H9 (cell line): ENCODE measurements around the gene DBNDD1. TPM values are rescaled to one million over a fixed set of nuclear protein-coding genes. Genes with fewer than 3 reads are reported as not detected.

Experiments used
- DNase-seq: peaks from one replicate; pipeline ENCODE4 v3.0.0-alpha.2; 2017
- H2AFZ ChIP-seq: one replicate; pipeline ENCODE4 v1.6.1; 2013; ENCODE audit warnings: mild to moderate bottlenecking, low read length, control low read depth, moderate library complexity
- H2AK5ac ChIP-seq: 2 replicates; pipeline ENCODE4 v1.6.1; 2013; ENCODE audit warnings: low read length, control low read depth, mixed read lengths; ENCODE audit not compliant: insufficient read length
- H2BK120ac ChIP-seq: one replicate; pipeline ENCODE4 v1.6.1; 2013; ENCODE audit warnings: low read depth, mild to moderate bottlenecking, low read length, control low read depth, inconsistent platforms; ENCODE audit not compliant: poor library complexity, severe bottlenecking
- H2BK12ac ChIP-seq: 2 replicates; pipeline ENCODE4 v1.6.1; 2013; ENCODE audit warnings: low read length, control low read depth, mixed read lengths, low read depth; ENCODE audit not compliant: insufficient read length
- H2BK15ac ChIP-seq: 2 replicates; pipeline ENCODE4 v1.6.1; 2013; ENCODE audit warnings: low read depth, low read length, control low read depth
- H2BK20ac ChIP-seq: one replicate; pipeline ENCODE4 v1.6.1; 2013; ENCODE audit warnings: low read depth, mild to moderate bottlenecking, low read length, control low read depth, inconsistent platforms; ENCODE audit not compliant: poor library complexity, severe bottlenecking
- H2BK5ac ChIP-seq: 2 replicates; pipeline ENCODE4 v1.6.1; 2013; ENCODE audit warnings: low read length, control low read depth, mixed read lengths; ENCODE audit not compliant: insufficient read length
- H3K14ac ChIP-seq: 2 replicates; pipeline ENCODE4 v1.6.1; 2013; ENCODE audit warnings: low read length, control low read depth; ENCODE audit not compliant: insufficient read depth
- H3K18ac ChIP-seq: 2 replicates; pipeline ENCODE4 v1.6.1; 2013; ENCODE audit warnings: low read depth, mild to moderate bottlenecking, mixed read lengths, low read length, control low read depth; ENCODE audit not compliant: insufficient read length
- H3K23ac ChIP-seq: 2 replicates; pipeline ENCODE4 v1.6.1; 2013; ENCODE audit warnings: low read length, control low read depth, mixed read lengths, low read depth; ENCODE audit not compliant: insufficient read length
- H3K23me2 ChIP-seq: 2 replicates; pipeline ENCODE4 v1.6.1; 2013; ENCODE audit warnings: low read depth, mild to moderate bottlenecking, mixed read lengths, low read length, control low read depth; ENCODE audit not compliant: insufficient read length, poor library complexity, severe bottlenecking
- H3K27ac ChIP-seq: 2 replicates; pipeline ENCODE4 v1.5.1; 2013; ENCODE audit warnings: low read length, control low read depth, mixed read lengths, low read depth; ENCODE audit not compliant: insufficient read length
- H3K27me3 ChIP-seq: 2 replicates; pipeline ENCODE4 v1.6.1; 2013; ENCODE audit warnings: low read length, control low read depth, inconsistent platforms; ENCODE audit not compliant: insufficient read depth
- H3K4ac ChIP-seq: 2 replicates; pipeline ENCODE4 v1.6.1; 2013; ENCODE audit warnings: low read depth, mild to moderate bottlenecking, control low read depth, inconsistent platforms, low read length, moderate library complexity
- H3K4me1 ChIP-seq: 2 replicates; pipeline ENCODE4 v1.6.1; 2013; ENCODE audit warnings: low read length, control low read depth, inconsistent platforms; ENCODE audit not compliant: insufficient read depth
- H3K4me2 ChIP-seq: 2 replicates; pipeline ENCODE4 v1.6.1; 2013; ENCODE audit warnings: low read length, control low read depth, mixed read lengths; ENCODE audit not compliant: insufficient read length, insufficient read depth
- H3K56ac ChIP-seq: 2 replicates; pipeline ENCODE4 v1.6.1; 2013; ENCODE audit warnings: low read depth, mild to moderate bottlenecking, mixed read lengths, low read length, control low read depth; ENCODE audit not compliant: insufficient read length
- H3K79me1 ChIP-seq: 2 replicates; pipeline ENCODE4 v1.6.1; 2013; ENCODE audit warnings: low read depth, mild to moderate bottlenecking, moderate library complexity, low read length, control low read depth, inconsistent platforms; ENCODE audit not compliant: insufficient read depth, poor library complexity, severe bottlenecking
- H3K79me2 ChIP-seq: 2 replicates; pipeline ENCODE4 v1.6.1; 2013; ENCODE audit warnings: low read length, control low read depth, inconsistent platforms; ENCODE audit not compliant: insufficient read depth
- H3K9ac ChIP-seq: 2 replicates; pipeline ENCODE4 v1.6.1; 2013; ENCODE audit warnings: low read length, control low read depth, mixed read lengths; ENCODE audit not compliant: insufficient read length; ENCODE audit errors: extremely low read depth
- H3K9me3 ChIP-seq: one replicate; pipeline ENCODE4 v1.6.1; 2013; ENCODE audit warnings: low read depth, low read length, inconsistent platforms; ENCODE audit not compliant: control insufficient read depth
- H3T11ph ChIP-seq: one replicate; pipeline ENCODE4 v1.6.1; 2013; ENCODE audit warnings: mild to moderate bottlenecking, low read length, control low read depth, inconsistent platforms
- H4K20me1 ChIP-seq: one replicate; pipeline ENCODE4 v1.6.1; 2013; ENCODE audit not compliant: control insufficient read depth, insufficient read length, insufficient read depth
- H4K5ac ChIP-seq: 2 replicates; pipeline ENCODE4 v1.6.1; 2013; ENCODE audit warnings: low read depth, mild to moderate bottlenecking, mixed read lengths, low read length, control low read depth; ENCODE audit not compliant: insufficient read length
- H4K8ac ChIP-seq: replicated peaks from 2 replicates; pipeline ENCODE4 v1.6.1; 2013; ENCODE audit warnings: low read length, control low read depth, mixed read lengths, low read depth; ENCODE audit not compliant: insufficient read length
- H4K91ac ChIP-seq: 2 replicates; pipeline ENCODE4 v1.6.1; 2013; ENCODE audit warnings: low read depth, mild to moderate bottlenecking, moderate library complexity, mixed read lengths, low read length, control low read depth; ENCODE audit not compliant: insufficient read length
- H3K27ac Mint-ChIP-seq, 3 experiments: 2 replicates in 2 of 3; 3 replicates in 1 of 3; pipeline ENCODE4 v1.8.0; 2020 to 2021; ENCODE audit warnings: mixed read lengths in 3 of 3, mild to moderate bottlenecking in 1 of 3, moderate library complexity in 1 of 3
- H3K27me3 Mint-ChIP-seq: 2 replicates; pipeline ENCODE4 v1.8.0; 2021; ENCODE audit warnings: low read depth, mild to moderate bottlenecking, moderate library complexity, mixed read lengths
- H3K36me3 Mint-ChIP-seq, 3 experiments: 2 replicates in 2 of 3; 3 replicates in 1 of 3; pipeline ENCODE4 v1.8.0; 2020 to 2021; ENCODE audit warnings: low read depth in 3 of 3, mixed read lengths in 3 of 3; ENCODE audit not compliant: insufficient read depth in 1 of 3
- H3K4me1 Mint-ChIP-seq, 2 experiments: 2 replicates each; pipeline ENCODE4 v1.8.0; 2020; ENCODE audit warnings: mixed read lengths in 2 of 2
- H3K4me3 Mint-ChIP-seq, 2 experiments: 2 replicates in 1 of 2; 3 replicates in 1 of 2; pipeline ENCODE4 v1.8.0; 2020 to 2021; ENCODE audit warnings: mild to moderate bottlenecking in 2 of 2, mixed read lengths in 2 of 2, moderate library complexity in 1 of 2
- H3K9me3 Mint-ChIP-seq, 2 experiments: 2 replicates in 1 of 2; 3 replicates in 1 of 2; pipeline ENCODE4 v1.8.0; 2020; ENCODE audit warnings: mild to moderate bottlenecking in 2 of 2, mixed read lengths in 2 of 2, moderate library complexity in 1 of 2
- CTCF ChIP-seq: fragments of 200-600 bp; sonication (generic); conservative IDR thresholded peaks from 3 replicates; pipeline ENCODE4 v1.8.0; 2021; ENCODE audit warnings: antibody characterized with exemption, mild to moderate bottlenecking
- WGBS: extraction: QIAGEN DNeasy Blood & Tissue Kit; methylation state at CpG from one replicate; pipeline ENCODE4 v1.1.7; 2013; ENCODE audit warnings: missing lambda C conversion rate, low lambda C conversion rate, mixed read lengths; ENCODE audit not compliant: insufficient read length; ENCODE audit errors: extremely low coverage; 5-methylcytosine and 5-hydroxymethylcytosine counted together
- total RNA-seq: library from RNA; stranded (reverse); gene quantifications from 2 replicates; pipeline ENCODE4 v1.2.1, GENCODE V29; 2021

DBNDD1 gene
- total RNA-seq, 1 experiment from 2014 or later, result 87.3 TPM

- Histone ChIP-seq H2BK5ac (no peak overlapping the region), H2BK120ac (no peak overlapping the region), H2BK20ac (no peak overlapping the region), H2BK12ac (no peak overlapping the region), H4K8ac (no peak overlapping the region), H3K79me2 (peaks cover 2% of the 10 kb centered on the region; the same call in 1 of the 2 replicates), H4K91ac (no peak overlapping the region), H3K4ac (no peak overlapping the region), H2AK5ac (no peak overlapping the region), H4K5ac (no peak overlapping the region), H3K27ac (no peak overlapping the region), H3K23me2 (no peaks in the 10 kb centered on the region), H2BK15ac (no peak overlapping the region), H3K4me2 (no peak overlapping the region), H2AFZ (no peak overlapping the region), H3K9ac (no peak overlapping the region), H3T11ph (no peak overlapping the region), H4K20me1 (no peaks in the 10 kb centered on the region), H3K14ac (no peak overlapping the region), H3K23ac (no peak overlapping the region), H3K79me1 (peaks cover 3% of the 10 kb centered on the region), H3K27me3 (no peaks in the 10 kb centered on the region), H3K18ac (no peak overlapping the region), H3K4me1 (no peaks in the 10 kb centered on the region), H3K9me3 (no peaks in the 10 kb centered on the region), H3K56ac (no peak overlapping the region)
- Mint-ChIP-seq H3K4me1 (no peaks in the 10 kb centered on the region), H3K27me3 (no peaks in the 10 kb centered on the region), H3K36me3 (peaks cover 29 to 84% (median 81%) of the 10 kb centered on the region in 3 experiments; a peak in 6 of 7 replicates), H3K9me3 (no peaks in the 10 kb centered on the region), H3K27ac (no peak overlapping the region), H3K4me3 (no peak overlapping the region)
- TF ChIP-seq CTCF, result no peak
- no peak for DNase-seq
- WGBS, result no CpG with 5 or more reads among the region's 9 CpGs
Observed at GRCh38 chr16:89982318-89982717, 36.9 kb downstream of the DBNDD1 start.
